Measurements from ENCODE around the gene RPTOR. TPM values are rescaled to one million over a fixed set of nuclear protein-coding genes. Genes with fewer than 3 reads are reported as not detected.

Gene RPTOR
- total RNA-seq, 1 donor from 2014 or later = 53.7 TPM

DNA sequence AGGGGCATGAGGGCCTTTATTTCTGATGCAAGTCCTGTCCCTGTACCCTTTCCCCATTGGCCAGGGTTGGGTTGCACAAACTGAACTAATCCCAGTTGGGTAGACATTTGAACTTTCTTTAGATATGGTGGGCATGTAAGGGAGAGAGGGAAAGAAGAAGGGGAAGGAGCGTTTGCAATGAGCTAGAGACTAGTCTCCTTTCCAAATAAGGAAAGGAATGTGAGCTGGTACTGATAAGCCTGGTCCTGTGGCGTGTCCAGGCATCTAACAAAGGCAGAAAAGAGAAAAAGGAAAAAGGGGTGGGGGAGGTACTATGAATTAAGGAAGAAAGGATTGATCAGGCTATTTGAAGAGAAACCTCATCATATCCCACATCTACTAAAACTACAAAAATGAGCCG is 467.3 kb downstream of the RPTOR start:
- H3K9me3 Mint-ChIP-seq = peaks cover 22% of the 10 kb centered on the region
- no peak for DNase-seq (ENCODE audit: low spot score in 2 of 2, unreplicated experiment in 2 of 2)
- peak overlapping the region; percentile 8 for H3K27ac Mint-ChIP-seq
- H3K4me1 Mint-ChIP-seq = peaks cover 4% of the 10 kb centered on the region
- peaks cover 12% of the 10 kb centered on the region for H3K36me3 Mint-ChIP-seq
- TF ChIP-seq, protein P1, sequence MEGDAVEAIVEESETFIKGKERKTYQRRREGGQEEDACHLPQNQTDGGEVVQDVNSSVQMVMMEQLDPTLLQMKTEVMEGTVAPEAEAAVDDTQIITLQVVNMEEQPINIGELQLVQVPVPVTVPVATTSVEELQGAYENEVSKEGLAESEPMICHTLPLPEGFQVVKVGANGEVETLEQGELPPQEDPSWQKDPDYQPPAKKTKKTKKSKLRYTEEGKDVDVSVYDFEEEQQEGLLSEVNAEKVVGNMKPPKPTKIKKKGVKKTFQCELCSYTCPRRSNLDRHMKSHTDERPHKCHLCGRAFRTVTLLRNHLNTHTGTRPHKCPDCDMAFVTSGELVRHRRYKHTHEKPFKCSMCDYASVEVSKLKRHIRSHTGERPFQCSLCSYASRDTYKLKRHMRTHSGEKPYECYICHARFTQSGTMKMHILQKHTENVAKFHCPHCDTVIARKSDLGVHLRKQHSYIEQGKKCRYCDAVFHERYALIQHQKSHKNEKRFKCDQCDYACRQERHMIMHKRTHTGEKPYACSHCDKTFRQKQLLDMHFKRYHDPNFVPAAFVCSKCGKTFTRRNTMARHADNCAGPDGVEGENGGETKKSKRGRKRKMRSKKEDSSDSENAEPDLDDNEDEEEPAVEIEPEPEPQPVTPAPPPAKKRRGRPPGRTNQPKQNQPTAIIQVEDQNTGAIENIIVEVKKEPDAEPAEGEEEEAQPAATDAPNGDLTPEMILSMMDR (IDR thresholded peaks at IDR 0.05; ENCODE audit: unreplicated experiment) = no peak
- H3K4me3 Mint-ChIP-seq = no peak overlapping the region
- H3K27me3 Mint-ChIP-seq (ENCODE audit: low read depth) = peaks cover 13% of the 10 kb centered on the region

DNA sequence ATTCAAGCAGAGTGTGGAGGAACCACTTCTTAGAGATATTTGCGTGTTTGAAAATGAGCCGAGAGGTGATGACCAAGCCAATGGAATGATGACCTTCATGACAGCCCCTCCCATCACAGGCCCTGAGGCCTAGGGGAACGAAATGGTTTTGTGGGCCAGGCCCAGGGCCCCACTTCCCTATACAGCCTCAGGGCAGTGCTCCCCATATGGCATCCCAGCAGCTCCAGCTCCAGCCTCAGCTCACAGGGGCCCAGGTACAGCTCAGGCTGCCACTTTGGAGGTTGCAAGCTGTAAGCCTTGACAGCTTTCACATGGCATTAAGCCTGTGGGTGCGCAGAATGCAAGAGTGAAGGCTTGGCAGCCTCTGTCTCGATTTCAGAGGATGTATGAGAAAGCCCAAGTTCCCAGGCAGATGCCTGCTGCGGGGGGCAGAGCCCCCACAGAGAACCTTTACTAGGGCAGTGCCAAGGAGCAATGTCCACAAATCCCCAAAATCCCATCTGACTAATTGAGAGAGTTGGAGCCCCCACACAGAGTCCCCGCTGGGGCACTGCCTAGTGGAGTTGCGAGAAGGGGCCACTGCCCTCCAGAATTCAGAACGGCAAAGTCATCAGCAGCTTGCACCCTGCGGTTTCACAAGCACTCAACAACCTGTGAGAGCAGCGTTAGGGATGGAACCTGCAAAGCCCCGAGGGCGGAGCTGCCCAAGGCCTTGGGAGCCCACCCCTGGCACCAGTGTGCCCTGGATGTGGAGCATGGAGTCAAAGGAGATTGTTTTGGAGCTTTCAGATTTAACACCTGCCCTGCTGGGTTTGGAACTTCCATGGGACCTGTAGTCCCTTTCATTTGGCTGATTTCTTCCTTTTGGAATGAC is 468.2 kb downstream of the RPTOR start:
- no peak for DNase-seq (ENCODE audit: low spot score in 2 of 2, unreplicated experiment in 2 of 2)
- Mint-ChIP-seq H3K9me3 (peaks cover 22% of the 10 kb centered on the region), H3K27me3 (ENCODE audit: low read depth) (peaks cover 6% of the 10 kb centered on the region), H3K27ac (no peak overlapping the region), H3K4me3 (no peak overlapping the region), H3K36me3 (peaks cover 12% of the 10 kb centered on the region), H3K4me1 (peaks cover 6% of the 10 kb centered on the region)
- TF ChIP-seq, protein P1 (IDR thresholded peaks at IDR 0.05; ENCODE audit: unreplicated experiment) = no peak

DNA sequence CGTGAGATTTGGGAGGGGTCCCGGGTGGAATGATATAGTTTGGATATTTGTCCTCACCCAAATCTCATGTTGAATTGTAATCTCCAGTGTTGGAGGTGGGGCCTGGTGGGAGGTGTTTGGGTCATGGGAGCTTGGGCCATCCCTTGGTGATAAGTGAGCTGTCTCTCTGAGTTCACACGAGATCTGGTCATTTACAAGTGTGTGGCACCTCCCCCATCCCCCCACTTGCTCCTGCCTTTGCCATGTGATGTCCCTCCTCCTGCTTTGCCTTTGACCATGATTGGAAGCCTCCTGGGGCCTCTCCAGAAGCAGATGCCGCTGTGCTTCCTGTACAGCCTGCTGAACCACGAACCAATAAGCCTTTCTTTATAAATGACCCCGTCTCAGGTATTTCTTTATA is 469.0 kb downstream of the RPTOR start:
- TF ChIP-seq, protein P1 (IDR thresholded peaks at IDR 0.05; ENCODE audit: unreplicated experiment) = no peak
- H3K27ac Mint-ChIP-seq = no peak overlapping the region
- peaks cover 14% of the 10 kb centered on the region for H3K4me1 Mint-ChIP-seq
- no peak for DNase-seq (ENCODE audit: low spot score in 2 of 2, unreplicated experiment in 2 of 2)
- no peaks in the 10 kb centered on the region for H3K27me3 Mint-ChIP-seq (ENCODE audit: low read depth)
- no peak overlapping the region for H3K4me3 Mint-ChIP-seq
- peaks cover 22% of the 10 kb centered on the region for H3K9me3 Mint-ChIP-seq
- H3K36me3 Mint-ChIP-seq = peaks cover 12% of the 10 kb centered on the region

DNA sequence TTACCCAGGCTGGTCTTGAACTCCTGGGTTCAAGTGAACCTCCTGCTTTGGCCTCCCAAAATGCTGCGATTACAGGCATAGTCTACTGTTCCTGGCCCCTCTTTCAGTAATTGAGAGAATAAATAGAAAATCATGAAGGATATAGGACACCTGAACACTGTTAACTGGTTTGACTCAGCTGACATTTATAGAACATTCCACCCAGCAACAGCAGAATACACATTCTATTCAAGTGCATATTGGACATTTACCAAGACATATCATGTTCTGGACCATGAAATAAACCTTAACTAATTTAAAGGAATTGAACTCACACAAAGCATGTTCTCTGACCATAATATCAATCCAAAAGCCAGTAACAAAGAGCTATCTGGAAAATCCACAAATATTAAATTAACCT is 470.5 kb downstream of the RPTOR start:
- Mint-ChIP-seq H3K27ac (no peak overlapping the region), H3K4me1 (peaks cover 15% of the 10 kb centered on the region), H3K36me3 (peaks cover 12% of the 10 kb centered on the region), H3K27me3 (ENCODE audit: low read depth) (no peaks in the 10 kb centered on the region), H3K9me3 (peaks cover 22% of the 10 kb centered on the region), H3K4me3 (no peak overlapping the region)
- TF ChIP-seq, protein P1 (IDR thresholded peaks at IDR 0.05; ENCODE audit: unreplicated experiment) = no peak
- no peak for DNase-seq (ENCODE audit: low spot score in 2 of 2, unreplicated experiment in 2 of 2)

Other genes starting within 250 kb of the RPTOR start
- 37.8 to 43.0 TPM (median 38.0 TPM) in 3 replicates for gene ENDOV, start 129.7 kb upstream of the RPTOR start, total RNA-seq
- gene NPTX1, start 68.2 kb upstream of the RPTOR start, total RNA-seq = 0.20 to 0.27 TPM (median 0.20 TPM) in 3 replicates

Data from mesothelial cell of epicardium (in vitro differentiated cells).